ENCODE data around the gene TMEM220.

TMEM220 gene

GRCh38 chr17:10744501-10745000 is 14.7 kb upstream of the TMEM220 start:
- no peak overlapping the region for H3K27ac ChIP-seq
- no peak for TF ChIP-seq CTCF (conservative IDR thresholded peaks at IDR 0.05)

GRCh38 chr17:10743316-10744009 is 13.6 kb upstream of the TMEM220 start:
- no peak overlapping the region for H3K27ac ChIP-seq
- TF ChIP-seq CTCF (conservative IDR thresholded peaks at IDR 0.05): no peak

GRCh38 chr17:10742431-10742830 is 12.6 kb upstream of the TMEM220 start:
- no peak for TF ChIP-seq CTCF (conservative IDR thresholded peaks at IDR 0.05)
- H3K27ac ChIP-seq: no peak overlapping the region

- no peak overlapping the region for H3K27ac ChIP-seq
- no peak for TF ChIP-seq CTCF (conservative IDR thresholded peaks at IDR 0.05)
Observed at GRCh38 chr17:10741416-10742135, 11.8 kb upstream of the TMEM220 start.

- no peak overlapping the region for H3K27ac ChIP-seq
- TF ChIP-seq CTCF (conservative IDR thresholded peaks at IDR 0.05): no peak
Observed at GRCh38 chr17:10739386-10739785, 9.6 kb upstream of the TMEM220 start.

- TF ChIP-seq CTCF (conservative IDR thresholded peaks at IDR 0.05): no peak
- no peak overlapping the region for H3K27ac ChIP-seq
Observed at GRCh38 chr17:10738521-10739258, 8.9 kb upstream of the TMEM220 start.

GRCh38 chr17:10737736-10738135 is 7.9 kb upstream of the TMEM220 start:
- no peak for TF ChIP-seq CTCF (conservative IDR thresholded peaks at IDR 0.05)
- no peak overlapping the region for H3K27ac ChIP-seq

Measured in VCaP (cell line).